SK-N-SH (cell line): ENCODE data around the gene CHST2.

Experiments
- EP300 ChIP-seq, 2 experiments: IDR thresholded peaks; 2 replicates each; pipeline versions ENCODE4 v1.4.0 to v1.6.1; 2012; ENCODE audit warnings: borderline replicate concordance in 1 of 2, low read depth in 1 of 2, low read length in 1 of 2
- FOXM1 ChIP-seq: IDR thresholded peaks from 2 replicates; pipeline ENCODE4 v1.4.0; 2012; ENCODE audit warnings: low read depth, mild to moderate bottlenecking
- MXI1 ChIP-seq: IDR thresholded peaks from 2 replicates; pipeline ENCODE4 v1.6.1; 2012; ENCODE audit warnings: mild to moderate bottlenecking, low read depth, low read length, improper control_type of control experiment
- NRF1 ChIP-seq: IDR thresholded peaks from 2 replicates; pipeline ENCODE4 v1.6.1; 2012; ENCODE audit warnings: low read depth, mild to moderate bottlenecking, low read length
- RAD21 ChIP-seq: IDR thresholded peaks from 2 replicates; pipeline ENCODE4 v1.6.1; 2012; ENCODE audit warnings: mild to moderate bottlenecking, low read length
- RCOR1 ChIP-seq: fragments of 150-350 bp; IDR thresholded peaks from 2 replicates; pipeline ENCODE4 v1.6.1; 2017; ENCODE audit warnings: antibody characterized with exemption, low read length
- SMC3 ChIP-seq: IDR thresholded peaks from 2 replicates; pipeline ENCODE4 v1.6.1; 2012; ENCODE audit warnings: low read depth, low read length, improper control_type of control experiment
- TCF12 ChIP-seq: IDR thresholded peaks from 2 replicates; pipeline ENCODE4 v1.4.0; 2012
- TF ChIP-seq, protein P1 (sequence below): IDR thresholded peaks from 2 replicates; pipeline ENCODE4 v1.6.1; 2012; ENCODE audit warnings: mild to moderate bottlenecking, low read depth, low read length, moderate library complexity
- TF ChIP-seq, protein P2 (sequence below): fragments of 150-350 bp; IDR thresholded peaks from 2 replicates; pipeline ENCODE4 v1.6.1; 2017; ENCODE audit warnings: antibody characterized with exemption, low read length, low read depth, borderline replicate concordance
- TF ChIP-seq, protein P3 (sequence below): fragments of 200-600 bp; sonication (generic); IDR thresholded peaks from 2 replicates; pipeline ENCODE4 v1.6.1; 2017; ENCODE audit warnings: antibody characterized with exemption, mild to moderate bottlenecking, moderate library complexity
- TF ChIP-seq, protein P4 (sequence below): fragments of 150-350 bp; IDR thresholded peaks from 2 replicates; pipeline ENCODE4 v1.6.1; 2016; ENCODE audit warnings: mild to moderate bottlenecking, low read depth, low read length

DNA sequence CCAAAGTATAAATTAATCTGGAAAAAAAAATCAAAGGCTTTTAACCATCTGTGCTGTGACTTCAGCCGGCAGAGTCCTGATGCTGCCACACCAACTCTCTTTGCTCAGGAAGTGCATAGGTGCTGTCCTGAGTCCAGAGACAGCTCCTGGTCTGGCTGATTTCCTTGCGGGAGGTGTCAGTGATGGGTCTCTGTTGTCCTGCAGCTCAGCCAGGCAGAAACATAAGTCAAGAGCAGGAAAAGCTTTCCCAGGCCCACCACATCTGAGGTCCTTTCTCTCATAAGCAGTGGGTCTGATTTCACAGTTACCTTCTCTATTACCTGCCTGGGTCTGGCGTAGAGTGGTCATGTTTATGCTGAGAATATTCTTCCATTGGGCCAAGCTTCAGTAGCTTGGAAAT is 19.4 kb downstream of the CHST2 start:
- TF ChIP-seq SMC3 (no peak), TCF12 (no peak), EP300 (IDR thresholded peaks at IDR 0.05; ENCODE audit: borderline replicate concordance in 1 of 2, low read depth in 1 of 2, low read length in 1 of 2) (no peak), RAD21 (no peak), RCOR1 (no peak), NRF1 (no peak), MXI1 (no peak), FOXM1 (no peak)
- TF ChIP-seq, protein P1, sequence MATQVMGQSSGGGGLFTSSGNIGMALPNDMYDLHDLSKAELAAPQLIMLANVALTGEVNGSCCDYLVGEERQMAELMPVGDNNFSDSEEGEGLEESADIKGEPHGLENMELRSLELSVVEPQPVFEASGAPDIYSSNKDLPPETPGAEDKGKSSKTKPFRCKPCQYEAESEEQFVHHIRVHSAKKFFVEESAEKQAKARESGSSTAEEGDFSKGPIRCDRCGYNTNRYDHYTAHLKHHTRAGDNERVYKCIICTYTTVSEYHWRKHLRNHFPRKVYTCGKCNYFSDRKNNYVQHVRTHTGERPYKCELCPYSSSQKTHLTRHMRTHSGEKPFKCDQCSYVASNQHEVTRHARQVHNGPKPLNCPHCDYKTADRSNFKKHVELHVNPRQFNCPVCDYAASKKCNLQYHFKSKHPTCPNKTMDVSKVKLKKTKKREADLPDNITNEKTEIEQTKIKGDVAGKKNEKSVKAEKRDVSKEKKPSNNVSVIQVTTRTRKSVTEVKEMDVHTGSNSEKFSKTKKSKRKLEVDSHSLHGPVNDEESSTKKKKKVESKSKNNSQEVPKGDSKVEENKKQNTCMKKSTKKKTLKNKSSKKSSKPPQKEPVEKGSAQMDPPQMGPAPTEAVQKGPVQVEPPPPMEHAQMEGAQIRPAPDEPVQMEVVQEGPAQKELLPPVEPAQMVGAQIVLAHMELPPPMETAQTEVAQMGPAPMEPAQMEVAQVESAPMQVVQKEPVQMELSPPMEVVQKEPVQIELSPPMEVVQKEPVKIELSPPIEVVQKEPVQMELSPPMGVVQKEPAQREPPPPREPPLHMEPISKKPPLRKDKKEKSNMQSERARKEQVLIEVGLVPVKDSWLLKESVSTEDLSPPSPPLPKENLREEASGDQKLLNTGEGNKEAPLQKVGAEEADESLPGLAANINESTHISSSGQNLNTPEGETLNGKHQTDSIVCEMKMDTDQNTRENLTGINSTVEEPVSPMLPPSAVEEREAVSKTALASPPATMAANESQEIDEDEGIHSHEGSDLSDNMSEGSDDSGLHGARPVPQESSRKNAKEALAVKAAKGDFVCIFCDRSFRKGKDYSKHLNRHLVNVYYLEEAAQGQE = no peak
- TF ChIP-seq, protein P2, sequence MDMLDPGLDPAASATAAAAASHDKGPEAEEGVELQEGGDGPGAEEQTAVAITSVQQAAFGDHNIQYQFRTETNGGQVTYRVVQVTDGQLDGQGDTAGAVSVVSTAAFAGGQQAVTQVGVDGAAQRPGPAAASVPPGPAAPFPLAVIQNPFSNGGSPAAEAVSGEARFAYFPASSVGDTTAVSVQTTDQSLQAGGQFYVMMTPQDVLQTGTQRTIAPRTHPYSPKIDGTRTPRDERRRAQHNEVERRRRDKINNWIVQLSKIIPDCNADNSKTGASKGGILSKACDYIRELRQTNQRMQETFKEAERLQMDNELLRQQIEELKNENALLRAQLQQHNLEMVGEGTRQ = no peak
- TF ChIP-seq, protein P3, sequence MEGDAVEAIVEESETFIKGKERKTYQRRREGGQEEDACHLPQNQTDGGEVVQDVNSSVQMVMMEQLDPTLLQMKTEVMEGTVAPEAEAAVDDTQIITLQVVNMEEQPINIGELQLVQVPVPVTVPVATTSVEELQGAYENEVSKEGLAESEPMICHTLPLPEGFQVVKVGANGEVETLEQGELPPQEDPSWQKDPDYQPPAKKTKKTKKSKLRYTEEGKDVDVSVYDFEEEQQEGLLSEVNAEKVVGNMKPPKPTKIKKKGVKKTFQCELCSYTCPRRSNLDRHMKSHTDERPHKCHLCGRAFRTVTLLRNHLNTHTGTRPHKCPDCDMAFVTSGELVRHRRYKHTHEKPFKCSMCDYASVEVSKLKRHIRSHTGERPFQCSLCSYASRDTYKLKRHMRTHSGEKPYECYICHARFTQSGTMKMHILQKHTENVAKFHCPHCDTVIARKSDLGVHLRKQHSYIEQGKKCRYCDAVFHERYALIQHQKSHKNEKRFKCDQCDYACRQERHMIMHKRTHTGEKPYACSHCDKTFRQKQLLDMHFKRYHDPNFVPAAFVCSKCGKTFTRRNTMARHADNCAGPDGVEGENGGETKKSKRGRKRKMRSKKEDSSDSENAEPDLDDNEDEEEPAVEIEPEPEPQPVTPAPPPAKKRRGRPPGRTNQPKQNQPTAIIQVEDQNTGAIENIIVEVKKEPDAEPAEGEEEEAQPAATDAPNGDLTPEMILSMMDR = no peak
- TF ChIP-seq, protein P4, sequence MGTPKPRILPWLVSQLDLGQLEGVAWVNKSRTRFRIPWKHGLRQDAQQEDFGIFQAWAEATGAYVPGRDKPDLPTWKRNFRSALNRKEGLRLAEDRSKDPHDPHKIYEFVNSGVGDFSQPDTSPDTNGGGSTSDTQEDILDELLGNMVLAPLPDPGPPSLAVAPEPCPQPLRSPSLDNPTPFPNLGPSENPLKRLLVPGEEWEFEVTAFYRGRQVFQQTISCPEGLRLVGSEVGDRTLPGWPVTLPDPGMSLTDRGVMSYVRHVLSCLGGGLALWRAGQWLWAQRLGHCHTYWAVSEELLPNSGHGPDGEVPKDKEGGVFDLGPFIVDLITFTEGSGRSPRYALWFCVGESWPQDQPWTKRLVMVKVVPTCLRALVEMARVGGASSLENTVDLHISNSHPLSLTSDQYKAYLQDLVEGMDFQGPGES = no peak
